H1 (cell line): ENCODE data around the gene ITGB1BP1. TPM values are rescaled to one million over a fixed set of nuclear protein-coding genes. Genes with fewer than 3 reads are reported as not detected.

Experiments
- CTCF ChIA-PET: fragments of 300-600 bp; sonication (Branson Sonifier 250); formaldehyde crosslinking; loops from one replicate; lab custom pipeline; 2021; ENCODE audit not compliant: partially characterized antibody; lab: Charles Lee
- POLR2A ChIA-PET: fragments of 300-600 bp; sonication (Branson Sonifier 250); formaldehyde crosslinking; loops from one replicate; lab custom pipeline; 2021; ENCODE audit warnings: inconsistent platforms; ENCODE audit not compliant: partially characterized antibody; lab: Charles Lee
- DNase-seq, 2 experiments: peaks; one replicate each; pipeline versions ENCODE4 v3.0.0 to v3.0.0-alpha.2; 2010 to 2022; ENCODE audit warnings: low spot score in 2 of 2, low read depth in 1 of 2, mixed read lengths in 1 of 2
- FAIRE-seq: peaks from 2 replicates; lab custom pipeline; 2011; peaks lifted over from hg19 to GRCh38; lab: Jason Lieb, UNC
- H2AFZ ChIP-seq: 2 replicates; pipeline ENCODE4 v1.8.1; 2012; ENCODE audit warnings: low read length, inconsistent platforms
- H2AK5ac ChIP-seq: 2 replicates; pipeline ENCODE4 v1.6.1; 2013; ENCODE audit warnings: low read depth, low read length
- H2BK120ac ChIP-seq: replicated peaks from 2 replicates; pipeline ENCODE3; 2013; ENCODE audit warnings: low read depth, low read length, inconsistent platforms
- H2BK12ac ChIP-seq: 2 replicates; pipeline ENCODE4 v1.6.1; 2013; ENCODE audit warnings: low read depth, low read length
- H2BK15ac ChIP-seq: 2 replicates; pipeline ENCODE4 v1.6.1; 2013; ENCODE audit warnings: low read length
- H2BK20ac ChIP-seq: 2 replicates; pipeline ENCODE4 v1.6.1; 2013; ENCODE audit warnings: low read length
- H2BK5ac ChIP-seq: 2 replicates; pipeline ENCODE4 v1.6.1; 2013; ENCODE audit warnings: low read depth, low read length
- H3K14ac ChIP-seq: 2 replicates; pipeline ENCODE4 v1.6.1; 2013; ENCODE audit warnings: inconsistent platforms; ENCODE audit not compliant: insufficient read length
- H3K18ac ChIP-seq: 2 replicates; pipeline ENCODE4 v1.6.1; 2013; ENCODE audit warnings: low read length; ENCODE audit errors: extremely low read depth
- H3K23ac ChIP-seq: 2 replicates; pipeline ENCODE4 v1.6.1; 2013; ENCODE audit warnings: inconsistent platforms; ENCODE audit not compliant: insufficient read length
- H3K23me2 ChIP-seq: 2 replicates; pipeline ENCODE4 v1.6.1; 2013; ENCODE audit warnings: low read depth, low read length
- H3K27ac ChIP-seq: 2 replicates; pipeline ENCODE4 v1.6.1; 2011; ENCODE audit warnings: low read depth, low read length, inconsistent platforms
- H3K27me3 ChIP-seq, 4 experiments: replicated peaks in 1 of 4; 1 replicate in 1 of 4; 2 replicates in 3 of 4; pipeline versions ENCODE4 v1.6.1 to v1.8.1; 2011 to 2013; ENCODE audit warnings: low read length in 3 of 4, mild to moderate bottlenecking in 3 of 4, inconsistent platforms in 2 of 4, mixed read lengths in 2 of 4, moderate library complexity in 1 of 4; ENCODE audit not compliant: control insufficient read depth in 3 of 4, insufficient read depth in 3 of 4; ENCODE audit errors: extremely low read depth in 1 of 4
- H3K36me3 ChIP-seq, 4 experiments: 2 replicates each; pipeline versions ENCODE4 v1.6.1 to v1.8.1; 2011 to 2013; ENCODE audit warnings: mild to moderate bottlenecking in 4 of 4, low read length in 3 of 4, moderate library complexity in 2 of 4, control low read depth in 1 of 4, inconsistent platforms in 1 of 4; ENCODE audit not compliant: insufficient read depth in 4 of 4, control insufficient read depth in 2 of 4
- H3K4ac ChIP-seq: replicated peaks from 2 replicates; pipeline ENCODE3; 2013; ENCODE audit warnings: low read length, low read depth, mixed read lengths, inconsistent platforms; ENCODE audit not compliant: insufficient read length
- H3K4me1 ChIP-seq, 4 experiments: replicated peaks in 1 of 4; 1 replicate in 1 of 4; 2 replicates in 3 of 4; pipeline versions ENCODE4 v1.6.1 to v1.8.1; 2011 to 2013; ENCODE audit warnings: low read length in 3 of 4, inconsistent platforms in 2 of 4, mixed read lengths in 1 of 4; ENCODE audit not compliant: insufficient read depth in 4 of 4, control insufficient read depth in 3 of 4
- H3K4me2 ChIP-seq, 2 experiments: 2 replicates each; pipeline versions ENCODE4 v1.6.1 to v1.8.1; 2011 to 2013; ENCODE audit warnings: low read depth in 2 of 2, low read length in 2 of 2, control low read depth in 1 of 2, inconsistent platforms in 1 of 2, mild to moderate bottlenecking in 1 of 2; ENCODE audit not compliant: insufficient read depth in 1 of 2
- H3K4me3 ChIP-seq, 4 experiments: fragments of 200-600, 300-600 bp in 1 of 4; sonication (generic), shearing (Covaris generic), sonication (Bioruptor Twin) in 1 of 4; 2 replicates each; pipeline versions ENCODE4 v1.5.1 to v1.8.1; 2011 to 2016; ENCODE audit warnings: low read length in 4 of 4, low read depth in 3 of 4, control low read depth in 2 of 4, inconsistent platforms in 2 of 4, mild to moderate bottlenecking in 2 of 4, mixed read lengths in 1 of 4, moderate library complexity in 1 of 4; ENCODE audit not compliant: insufficient read depth in 2 of 4; ENCODE audit errors: extremely low read depth in 1 of 4
- H3K56ac ChIP-seq: replicated peaks from 2 replicates; pipeline ENCODE3; 2013; ENCODE audit warnings: low read depth, mild to moderate bottlenecking, mixed read lengths, low read length, inconsistent platforms; ENCODE audit not compliant: insufficient read length
- H3K79me1 ChIP-seq: 2 replicates; pipeline ENCODE4 v1.6.1; 2013; ENCODE audit warnings: low read depth, low read length, control low read depth
- H3K79me2 ChIP-seq, 2 experiments: 2 replicates each; pipeline versions ENCODE4 v1.6.1 to v1.8.1; 2012 to 2013; ENCODE audit warnings: low read length in 2 of 2, mild to moderate bottlenecking in 2 of 2, inconsistent platforms in 1 of 2; ENCODE audit not compliant: insufficient read depth in 2 of 2, control insufficient read depth in 1 of 2
- H3K9ac ChIP-seq, 4 experiments: replicated peaks in 1 of 4; 1 replicate in 1 of 4; 2 replicates in 3 of 4; pipeline versions ENCODE4 v1.6.1 to v1.8.1; 2011 to 2013; ENCODE audit warnings: low read depth in 3 of 4, low read length in 3 of 4, control low read depth in 2 of 4, mild to moderate bottlenecking in 2 of 4, moderate library complexity in 2 of 4, inconsistent platforms in 1 of 4; ENCODE audit errors: extremely low read depth in 1 of 4
- H3K9me3 ChIP-seq, 2 experiments: 2 replicates each; pipeline versions ENCODE4 v1.6.1 to v1.8.1; 2012 to 2013; ENCODE audit warnings: mild to moderate bottlenecking in 2 of 2, moderate library complexity in 2 of 2, control low read depth in 1 of 2, inconsistent platforms in 1 of 2, low read depth in 1 of 2, low read length in 1 of 2, mixed read lengths in 1 of 2; ENCODE audit not compliant: insufficient read depth in 2 of 2
- H4K20me1 ChIP-seq, 2 experiments: replicated peaks in 1 of 2; 2 replicates each; pipeline versions ENCODE3 to v1.8.1; 2011 to 2013; ENCODE audit warnings: inconsistent platforms in 2 of 2, low read length in 2 of 2, mild to moderate bottlenecking in 1 of 2; ENCODE audit not compliant: insufficient read depth in 2 of 2, control insufficient read depth in 1 of 2
- H4K5ac ChIP-seq: 2 replicates; pipeline ENCODE4 v1.6.1; 2013; ENCODE audit warnings: low read length, low read depth, mixed read lengths, inconsistent platforms; ENCODE audit not compliant: insufficient read length
- H4K8ac ChIP-seq: 2 replicates; pipeline ENCODE4 v1.8.0; 2013; ENCODE audit warnings: mild to moderate bottlenecking, moderate library complexity, low read length, inconsistent platforms; ENCODE audit not compliant: insufficient read depth; ENCODE audit errors: extremely low read depth
- H4K91ac ChIP-seq: replicated peaks from 2 replicates; pipeline ENCODE3; 2013; ENCODE audit warnings: low read length, mixed read lengths, inconsistent platforms; ENCODE audit not compliant: insufficient read length
- BACH1 ChIP-seq: IDR thresholded peaks from 2 replicates; pipeline ENCODE4 v1.6.1; 2012; ENCODE audit warnings: low read length, improper control_type of control experiment
- BCL11A ChIP-seq, 2 experiments: IDR thresholded peaks; one replicate each; pipeline ENCODE4 v1.6.1; 2011; ENCODE audit warnings: low read depth in 2 of 2, low read length in 2 of 2, mild to moderate bottlenecking in 2 of 2
- WGBS, 2 experiments: shearing (Covaris generic) in 1 of 2; methylation state at CpG; one replicate each; pipeline versions ENCODE4 v1.1.6 to v1.1.7; 2013 to 2015; ENCODE audit warnings: low lambda C conversion rate in 2 of 2, mixed read lengths in 2 of 2, inconsistent platforms in 1 of 2, low coverage in 1 of 2, missing lambda C conversion rate in 1 of 2; ENCODE audit not compliant: insufficient replicate concordance in 2 of 2, insufficient coverage in 1 of 2, insufficient read length in 1 of 2; ENCODE audit errors: extremely low coverage in 1 of 2, missing lambda C conversion rate in 1 of 2; 5-methylcytosine and 5-hydroxymethylcytosine counted together
- polyA plus RNA-seq, 7 experiments: library from polyadenylated mRNA; depleted of rRNA in 3 of 7; stranded (reverse) in 5 of 7; unstranded in 2 of 7; fragments of >200 nt in 5 of 7; fragments of 200-250 nt in 2 of 7; gene quantifications; 1 replicate in 5 of 7; 2 replicates in 1 of 7; 4 replicates in 1 of 7; pipeline versions ENCODE4 v1.2.1 to v1.2.3, GENCODE V29; 2011 to 2013; ENCODE audit warnings: missing spikeins in 2 of 7, mixed read lengths in 2 of 7
- total RNA-seq: library from RNA; stranded (reverse); fragmentation: NEBNext Ultra II Directional; extraction: Animal tissue kit (Norgen Biotek cat#: 25700); gene quantifications from 2 replicates; pipeline ENCODE4 v1.2.1, GENCODE V29; 2021

The ITGB1BP1 gene
- total and polyA plus RNA-seq, 2 of the 8 experiments (the other 6 are each of a cell fraction or from before 2014, with no cell fraction given), result 16.1 to 45.4 TPM

DNA sequence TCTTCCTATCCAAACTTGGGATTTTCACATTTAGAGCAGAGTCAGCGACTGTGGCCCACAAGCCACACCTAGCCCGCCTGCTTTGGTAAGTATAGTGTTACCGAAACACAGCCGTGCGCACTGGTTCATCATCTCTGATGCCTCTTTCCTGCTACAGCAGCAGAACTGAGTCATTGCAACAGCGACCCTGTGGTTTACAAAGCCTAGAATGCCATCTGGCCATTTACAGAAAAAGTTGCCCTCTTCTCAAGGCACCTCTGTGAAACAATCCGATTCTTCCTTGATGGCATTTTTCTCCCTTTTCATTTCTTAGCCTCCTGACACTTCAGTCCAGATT, 40.3 kb upstream of the ITGB1BP1 start:
- peaks cover 4 to 55% (median 26%) of the 10 kb centered on the region in 4 experiments for H3K36me3 ChIP-seq
- no peak overlapping the region for H3K18ac ChIP-seq
- H3K79me1 ChIP-seq, result no peaks in the 10 kb centered on the region
- H3K79me2 ChIP-seq, result no peaks in the 10 kb centered on the region
- no peak overlapping the region for H3K9ac ChIP-seq
- H2AK5ac ChIP-seq, result no peak overlapping the region
- H3K56ac ChIP-seq, result no peak overlapping the region
- H2BK12ac ChIP-seq, result no peak overlapping the region
- H2BK5ac ChIP-seq, result no peak overlapping the region
- no peak overlapping the region for H3K23ac ChIP-seq
- H3K4me3 ChIP-seq, result no peak overlapping the region
- no peaks in the 10 kb centered on the region for H3K4me1 ChIP-seq
- H2BK120ac ChIP-seq, result no peak overlapping the region
- POLR2A ChIA-PET, result no interaction called here
- no peak overlapping the region for H4K91ac ChIP-seq
- H3K9me3 ChIP-seq, result no peaks in the 10 kb centered on the region
- H2BK20ac ChIP-seq, result no peak overlapping the region
- peaks cover 2 to 6% of the 10 kb centered on the region in 2 experiments for H4K20me1 ChIP-seq
- no peak overlapping the region for H3K27ac ChIP-seq
- H4K8ac ChIP-seq, result no peak overlapping the region; the same call in 1 of the 2 replicates
- WGBS, 2 experiments, result 91% methylated on average over 7 of the region's 7 CpGs; no CpG with 5 or more reads in 1 of the 2 experiments
- CTCF ChIA-PET, result interaction anchor here (1.3 kb wide), 1 partner anchor 139 kb away, joined by 3 read pairs; no protein-coding TSS in a partner anchor
- H3K4me2 ChIP-seq, result no peak overlapping the region
- H2BK15ac ChIP-seq, result no peak overlapping the region
- H4K5ac ChIP-seq, result no peak overlapping the region
- no peaks in the 10 kb centered on the region for H3K23me2 ChIP-seq
- no peaks in the 10 kb centered on the region for H3K27me3 ChIP-seq
- no peak overlapping the region for H2AFZ ChIP-seq
- H3K4ac ChIP-seq, result no peak overlapping the region
- no peak overlapping the region for H3K14ac ChIP-seq
- DNase-seq (no peak), FAIRE-seq (no peak)
- no peak for TF ChIP-seq BACH1
- no peak for TF ChIP-seq BCL11A (IDR thresholded peaks at IDR 0.05; ENCODE audit: low read depth in 2 of 2, low read length in 2 of 2)
